Measurements from ENCODE around the gene CBX6.

CBX6 gene

GRCh38 chr22:38870312-38870741 is 1.7 kb downstream of the CBX6 start:
- in situ Hi-C loops (cut with HindIII; ENCODE audit: low pct_unique_long_range_greater_than_20kb, low sequenced_read_pairs), result no loop called here
- no peak for TF ChIP-seq JUND (IDR thresholded peaks at IDR 0.05; ENCODE audit: low read depth)
- DNase-seq (ENCODE audit: low read depth in 1 of 2, low spot score in 1 of 2), result peak; percentile 50 to 68

GRCh38 chr22:38869663-38870062 is 2.4 kb downstream of the CBX6 start:
- in situ Hi-C loops (cut with HindIII; ENCODE audit: low pct_unique_long_range_greater_than_20kb, low sequenced_read_pairs), result no loop called here
- DNase-seq (ENCODE audit: low read depth in 1 of 2, low spot score in 1 of 2), result no peak
- no peak for TF ChIP-seq JUND (IDR thresholded peaks at IDR 0.05; ENCODE audit: low read depth)

GRCh38 chr22:38868886-38869381 is 3.1 kb downstream of the CBX6 start:
- in situ Hi-C loops (cut with HindIII; ENCODE audit: low pct_unique_long_range_greater_than_20kb, low sequenced_read_pairs), result no loop called here
- DNase-seq (ENCODE audit: low read depth in 1 of 2, low spot score in 1 of 2), result peak; percentile 59 to 75

GRCh38 chr22:38868286-38868721 is 3.7 kb downstream of the CBX6 start:
- DNase-seq (ENCODE audit: low read depth in 1 of 2, low spot score in 1 of 2), result no peak
- in situ Hi-C loops (cut with HindIII; ENCODE audit: low pct_unique_long_range_greater_than_20kb, low sequenced_read_pairs), result no loop called here
- no peak for TF ChIP-seq JUND (IDR thresholded peaks at IDR 0.05; ENCODE audit: low read depth)

More at GRCh38 chr22:38868886-38869381, 3.1 kb downstream of the CBX6 start:
- TF ChIP-seq JUND (IDR thresholded peaks at IDR 0.05; ENCODE audit: low read depth), result no peak

- no peak for TF ChIP-seq JUND (IDR thresholded peaks at IDR 0.05; ENCODE audit: low read depth)
- in situ Hi-C loops (cut with HindIII; ENCODE audit: low pct_unique_long_range_greater_than_20kb, low sequenced_read_pairs), result no loop called here
- DNase-seq (ENCODE audit: low read depth in 1 of 2, low spot score in 1 of 2), result no peak
Measured at GRCh38 chr22:38867471-38868285, 4.3 kb downstream of the CBX6 start.

GRCh38 chr22:38867124-38867455 is 4.9 kb downstream of the CBX6 start:
- DNase-seq (ENCODE audit: low read depth in 1 of 2, low spot score in 1 of 2), result no peak
- TF ChIP-seq JUND (IDR thresholded peaks at IDR 0.05; ENCODE audit: low read depth), result no peak
- in situ Hi-C loops (cut with HindIII; ENCODE audit: low pct_unique_long_range_greater_than_20kb, low sequenced_read_pairs), result no loop called here

GRCh38 chr22:38866399-38867123 is 5.5 kb downstream of the CBX6 start:
- DNase-seq (ENCODE audit: low read depth in 1 of 2, low spot score in 1 of 2), result no peak
- no peak for TF ChIP-seq JUND (IDR thresholded peaks at IDR 0.05; ENCODE audit: low read depth)
- in situ Hi-C loops (cut with HindIII; ENCODE audit: low pct_unique_long_range_greater_than_20kb, low sequenced_read_pairs), result no loop called here

- TF ChIP-seq JUND (IDR thresholded peaks at IDR 0.05; ENCODE audit: low read depth), result no peak
- DNase-seq (ENCODE audit: low read depth in 1 of 2, low spot score in 1 of 2), result no peak
- in situ Hi-C loops (cut with HindIII; ENCODE audit: low pct_unique_long_range_greater_than_20kb, low sequenced_read_pairs), result no loop called here
Measured at GRCh38 chr22:38866024-38866398, 6.0 kb downstream of the CBX6 start.

GRCh38 chr22:38865201-38866023 is 6.6 kb downstream of the CBX6 start:
- DNase-seq (ENCODE audit: low read depth in 1 of 2, low spot score in 1 of 2), result no peak
- no peak for TF ChIP-seq JUND (IDR thresholded peaks at IDR 0.05; ENCODE audit: low read depth)
- in situ Hi-C loops (cut with HindIII; ENCODE audit: low pct_unique_long_range_greater_than_20kb, low sequenced_read_pairs), result no loop called here

GRCh38 chr22:38864361-38865191 is 7.4 kb downstream of the CBX6 start:
- no peak for DNase-seq (ENCODE audit: low read depth in 1 of 2, low spot score in 1 of 2)
- no peak for TF ChIP-seq JUND (IDR thresholded peaks at IDR 0.05; ENCODE audit: low read depth)
- in situ Hi-C loops (cut with HindIII; ENCODE audit: low pct_unique_long_range_greater_than_20kb, low sequenced_read_pairs), result no loop called here

GRCh38 chr22:38863531-38864131 is 8.4 kb downstream of the CBX6 start:
- TF ChIP-seq JUND (IDR thresholded peaks at IDR 0.05; ENCODE audit: low read depth), result no peak
- DNase-seq (ENCODE audit: low read depth in 1 of 2, low spot score in 1 of 2), result no peak
- in situ Hi-C loops (cut with HindIII; ENCODE audit: low pct_unique_long_range_greater_than_20kb, low sequenced_read_pairs), result no loop called here

All from T47D (cell line).